Activated naive CD4-positive, alpha-beta T cell treated with anti-CD3 and anti-CD28 coated beads, Interleukin-2, amount 10 ng/mL, durations not matched to agents 7 days and 5 days (primary cell): ENCODE measurements around the gene KCTD14.
"Not testable (repeated sequence)": the region's sequence is repeated elsewhere in the genome, so short reads cannot be mapped to it uniquely, and the experiment has no call there.

ENCODE experiments used
- CTCF ChIA-PET: fragments of 350-600 bp; sonication (Branson Sonifier 250); formaldehyde crosslinking; loops from one replicate; lab custom pipeline; 2021; ENCODE audit warnings: antibody characterized with exemption; lab: Charles Lee
- DNase-seq: peaks from one replicate; pipeline ENCODE4 v3.0.0-alpha.2; 2020
- H3K27ac Mint-ChIP-seq: one replicate; pipeline ENCODE4 v1.8.0; 2021; ENCODE audit warnings: mild to moderate bottlenecking, moderate library complexity, mixed read lengths
- H3K27me3 Mint-ChIP-seq: one replicate; pipeline ENCODE4 v1.8.0; 2021; ENCODE audit warnings: mild to moderate bottlenecking, mixed read lengths
- H3K36me3 Mint-ChIP-seq: one replicate; pipeline ENCODE4 v1.8.0; 2021; ENCODE audit warnings: mixed read lengths
- H3K4me1 Mint-ChIP-seq: one replicate; pipeline ENCODE4 v1.8.0; 2021; ENCODE audit warnings: mixed read lengths
- H3K4me3 Mint-ChIP-seq: one replicate; pipeline ENCODE4 v1.8.0; 2021; ENCODE audit warnings: mild to moderate bottlenecking, moderate library complexity, mixed read lengths
- H3K9me3 Mint-ChIP-seq: one replicate; pipeline ENCODE4 v1.8.0; 2021; ENCODE audit warnings: mixed read lengths

The KCTD14 gene

GRCh38 chr11:78025378-78025777, 2.3 kb upstream of the KCTD14 start:
- H3K27me3 Mint-ChIP-seq: peaks cover 25% of the 10 kb centered on the region
- H3K9me3 Mint-ChIP-seq: no peaks in the 10 kb centered on the region
- H3K4me1 Mint-ChIP-seq: peaks cover 2% of the 10 kb centered on the region
- H3K4me3 Mint-ChIP-seq: no peak overlapping the region
- H3K36me3 Mint-ChIP-seq: no peaks in the 10 kb centered on the region
- no peak overlapping the region for H3K27ac Mint-ChIP-seq
- DNase-seq: no peak
- CTCF ChIA-PET: no interaction called here

GRCh38 chr11:78023426-78023825, 350 bp upstream of the KCTD14 start:
- Mint-ChIP-seq H3K27ac (no peak overlapping the region), H3K9me3 (no peaks in the 10 kb centered on the region)
- DNase-seq: no peak

GRCh38 chr11:78021611-78022010, 1.5 kb downstream of the KCTD14 start:
- DNase-seq: no peak
- H3K27ac Mint-ChIP-seq: no peak overlapping the region

More at GRCh38 chr11:78023426-78023825, 350 bp upstream of the KCTD14 start:
- H3K36me3 Mint-ChIP-seq: no peaks in the 10 kb centered on the region
- CTCF ChIA-PET: no interaction called here
- peaks cover 2% of the 10 kb centered on the region for H3K4me1 Mint-ChIP-seq
- H3K27me3 Mint-ChIP-seq: peaks cover 34% of the 10 kb centered on the region
- no peak overlapping the region for H3K4me3 Mint-ChIP-seq

GRCh38 chr11:78020246-78020645, 2.8 kb downstream of the KCTD14 start:
- DNase-seq: no peak
- Mint-ChIP-seq H3K4me1 (peaks cover 2% of the 10 kb centered on the region), H3K27ac (no peak overlapping the region), H3K4me3 (no peak overlapping the region), H3K9me3 (no peaks in the 10 kb centered on the region), H3K27me3 (peaks cover 38% of the 10 kb centered on the region), H3K36me3 (no peaks in the 10 kb centered on the region)
- CTCF ChIA-PET: interaction anchor here (1.1 to 1.3 kb wide), 2 partner anchors 10 to 26 kb away, joined by 3 to 5 read pairs; no protein-coding TSS in a partner anchor

More at GRCh38 chr11:78021611-78022010, 1.5 kb downstream of the KCTD14 start:
- Mint-ChIP-seq H3K9me3 (no peaks in the 10 kb centered on the region), H3K4me3 (no peak overlapping the region), H3K36me3 (no peaks in the 10 kb centered on the region), H3K4me1 (peaks cover 2% of the 10 kb centered on the region), H3K27me3 (peaks cover 36% of the 10 kb centered on the region)
- CTCF ChIA-PET: no interaction called here

GRCh38 chr11:78019808-78020207, 3.3 kb downstream of the KCTD14 start:
- Mint-ChIP-seq H3K4me1 (peaks cover 2% of the 10 kb centered on the region), H3K4me3 (no peak overlapping the region), H3K9me3 (no peaks in the 10 kb centered on the region), H3K36me3 (no peaks in the 10 kb centered on the region), H3K27me3 (peaks cover 38% of the 10 kb centered on the region), H3K27ac (no peak overlapping the region)
- no peak for DNase-seq
- CTCF ChIA-PET: interaction anchor here (1.3 kb wide), 1 partner anchor 26 kb away, joined by 5 read pairs; no protein-coding TSS in a partner anchor

- no peak overlapping the region for H3K27ac Mint-ChIP-seq
- H3K27me3 Mint-ChIP-seq: peaks cover 17% of the 10 kb centered on the region
- H3K36me3 Mint-ChIP-seq: no peaks in the 10 kb centered on the region
- CTCF ChIA-PET: interaction anchor here (2.3 kb wide), 1 partner anchor 16 kb away, joined by 7 read pairs; no protein-coding TSS in a partner anchor
- H3K4me3 Mint-ChIP-seq: no peak overlapping the region
- H3K9me3 Mint-ChIP-seq: no peaks in the 10 kb centered on the region
- no peaks in the 10 kb centered on the region for H3K4me1 Mint-ChIP-seq
- DNase-seq: no peak
These were observed 7.2 kb downstream of the KCTD14 start for GRCh38 chr11:78015878-78016277.

GRCh38 chr11:78014937-78015520, 8.0 kb downstream of the KCTD14 start:
- CTCF ChIA-PET: interaction anchor here (2.3 kb wide), 1 partner anchor 15 kb away, joined by 7 read pairs; no protein-coding TSS in a partner anchor
- H3K9me3 Mint-ChIP-seq: not testable (repeated sequence)

GRCh38 chr11:78011301-78011700, 11.8 kb downstream of the KCTD14 start:
- CTCF ChIA-PET: no interaction called here
- H3K27me3 Mint-ChIP-seq: peaks cover 4% of the 10 kb centered on the region
- no peaks in the 10 kb centered on the region for H3K4me1 Mint-ChIP-seq
- no peak overlapping the region for H3K27ac Mint-ChIP-seq
- no peaks in the 10 kb centered on the region for H3K36me3 Mint-ChIP-seq
- H3K4me3 Mint-ChIP-seq: no peak overlapping the region
- DNase-seq: no peak
- H3K9me3 Mint-ChIP-seq: no peaks in the 10 kb centered on the region

More at GRCh38 chr11:78014937-78015520, 8.0 kb downstream of the KCTD14 start:
- H3K4me1 Mint-ChIP-seq, H3K4me3 Mint-ChIP-seq, H3K27ac Mint-ChIP-seq, DNase-seq, H3K36me3 Mint-ChIP-seq: not testable (repeated sequence)
- peaks cover 17% of the 10 kb centered on the region for H3K27me3 Mint-ChIP-seq

- Mint-ChIP-seq H3K9me3 (no peaks in the 10 kb centered on the region), H3K36me3 (no peaks in the 10 kb centered on the region), H3K4me3 (no peak overlapping the region), H3K4me1 (no peaks in the 10 kb centered on the region), H3K27ac (no peak overlapping the region), H3K27me3 (peaks cover 4% of the 10 kb centered on the region)
- CTCF ChIA-PET: interaction anchor here (0.6 to 3.4 kb wide), 2 partner anchors 12 to 33 kb away, joined by 3 to 13 read pairs; no protein-coding TSS in a partner anchor
- DNase-seq: no peak
These were observed 12.3 kb downstream of the KCTD14 start for GRCh38 chr11:78010755-78011154.

GRCh38 chr11:78010304-78010703, 12.8 kb downstream of the KCTD14 start:
- DNase-seq: no peak
- H3K4me1 Mint-ChIP-seq: no peaks in the 10 kb centered on the region
- H3K9me3 Mint-ChIP-seq: no peaks in the 10 kb centered on the region
- H3K36me3 Mint-ChIP-seq: no peaks in the 10 kb centered on the region
- no peak overlapping the region for H3K4me3 Mint-ChIP-seq
- CTCF ChIA-PET: interaction anchor here (0.6 to 3.4 kb wide), 3 partner anchors 11 to 32 kb away, joined by 3 to 13 read pairs (median 3); no protein-coding TSS in a partner anchor
- peaks cover 4% of the 10 kb centered on the region for H3K27me3 Mint-ChIP-seq
- H3K27ac Mint-ChIP-seq: no peak overlapping the region

GRCh38 chr11:78009062-78009461, 14.0 kb downstream of the KCTD14 start:
- H3K27ac Mint-ChIP-seq: no peak overlapping the region
- no peaks in the 10 kb centered on the region for H3K9me3 Mint-ChIP-seq
- H3K27me3 Mint-ChIP-seq: peaks cover 11% of the 10 kb centered on the region
- CTCF ChIA-PET: interaction anchor here (1.4 to 3.4 kb wide), 2 partner anchors 10 to 31 kb away, joined by 3 to 13 read pairs; no protein-coding TSS in a partner anchor
- H3K4me1 Mint-ChIP-seq: no peaks in the 10 kb centered on the region
- DNase-seq: no peak
- no peaks in the 10 kb centered on the region for H3K36me3 Mint-ChIP-seq
- no peak overlapping the region for H3K4me3 Mint-ChIP-seq

- no peaks in the 10 kb centered on the region for H3K36me3 Mint-ChIP-seq
- H3K9me3 Mint-ChIP-seq: no peaks in the 10 kb centered on the region
- H3K4me3 Mint-ChIP-seq: no peak overlapping the region
- H3K4me1 Mint-ChIP-seq: peaks cover 3% of the 10 kb centered on the region
- peak; percentile 65 for DNase-seq
- no peak overlapping the region for H3K27ac Mint-ChIP-seq
- H3K27me3 Mint-ChIP-seq: peaks cover 25% of the 10 kb centered on the region
- CTCF ChIA-PET: interaction anchor here (0.6 to 3.3 kb wide), 11 partner anchors 9 to 1509 kb away, joined by 3 to 25 read pairs (median 5); no protein-coding TSS in a partner anchor
These were observed 22.9 kb downstream of the KCTD14 start for GRCh38 chr11:78000193-78000592.

GRCh38 chr11:77999446-78000030, 23.5 kb downstream of the KCTD14 start:
- peaks cover 6% of the 10 kb centered on the region for H3K4me1 Mint-ChIP-seq
- H3K27me3 Mint-ChIP-seq: peaks cover 22% of the 10 kb centered on the region
- CTCF ChIA-PET: interaction anchor here (0.6 to 3.3 kb wide), 12 partner anchors 9 to 1509 kb away, joined by 3 to 25 read pairs (median 4); no protein-coding TSS in a partner anchor
- H3K9me3 Mint-ChIP-seq: no peaks in the 10 kb centered on the region
- H3K4me3 Mint-ChIP-seq: no peak overlapping the region
- no peak for DNase-seq
- H3K27ac Mint-ChIP-seq: no peak overlapping the region
- no peaks in the 10 kb centered on the region for H3K36me3 Mint-ChIP-seq
